Small intestine (tissue), 7 donors: ENCODE measurements around the gene MCF2L. TPM values are rescaled to one million over a fixed set of nuclear protein-coding genes. Genes with fewer than 3 reads are reported as not detected.
A peak's percentile ranks its signal among the peaks of the same experiment; 100 is the strongest.

ENCODE experiments used
- DNase-seq, 2 donors: peaks; one replicate each; pipeline versions ENCODE4 v3.0.0 to v3.0.0-alpha.2; 2013
- FAIRE-seq: peaks from 2 replicates; lab custom pipeline; 2012; peaks lifted over from hg19 to GRCh38; lab: Jason Lieb, UNC
- H3K27ac ChIP-seq, 3 donors: one replicate each; pipeline ENCODE4 v1.5.1; 2013; ENCODE audit warnings: low read length in 2 of 3, mild to moderate bottlenecking in 2 of 3, control low read depth in 1 of 3, inconsistent platforms in 1 of 3, low read depth in 1 of 3, moderate library complexity in 1 of 3
- H3K27me3 ChIP-seq, 3 donors: one replicate each; pipeline ENCODE4 v1.6.1; 2013; ENCODE audit warnings: low read length in 3 of 3, inconsistent platforms in 1 of 3; ENCODE audit not compliant: control insufficient read depth in 3 of 3, insufficient read depth in 3 of 3
- H3K36me3 ChIP-seq, 3 donors: one replicate each; pipeline ENCODE4 v1.6.1; 2013; ENCODE audit warnings: low read length in 3 of 3, inconsistent platforms in 1 of 3, low read depth in 1 of 3, mild to moderate bottlenecking in 1 of 3, moderate library complexity in 1 of 3; ENCODE audit not compliant: control insufficient read depth in 3 of 3, insufficient read depth in 2 of 3
- H3K4me1 ChIP-seq, 3 donors: one replicate each; pipeline ENCODE4 v1.6.1; 2013; ENCODE audit warnings: low read length in 2 of 3, inconsistent platforms in 1 of 3, low read depth in 1 of 3, mild to moderate bottlenecking in 1 of 3, moderate library complexity in 1 of 3; ENCODE audit not compliant: control insufficient read depth in 3 of 3, insufficient read depth in 2 of 3
- H3K4me3 ChIP-seq, 3 donors: one replicate each; pipeline ENCODE4 v1.5.1; 2013; ENCODE audit warnings: low read length in 3 of 3, control low read depth in 1 of 3, inconsistent platforms in 1 of 3, low read depth in 1 of 3, mild to moderate bottlenecking in 1 of 3, moderate library complexity in 1 of 3
- H3K9me3 ChIP-seq, 2 donors: one replicate each; pipeline ENCODE4 v1.6.1; 2013; ENCODE audit warnings: low read depth in 1 of 2, low read length in 1 of 2; ENCODE audit not compliant: control insufficient read depth in 2 of 2, insufficient read depth in 1 of 2
- WGBS, 3 donors: extraction: QIAGEN DNeasy Blood & Tissue Kit; methylation state at CpG; one replicate each; pipeline ENCODE4 v1.1.7; 2013; 5-methylcytosine and 5-hydroxymethylcytosine counted together
- polyA plus RNA-seq, 4 donors: library from polyadenylated mRNA; stranded (reverse) in 3 of 4; unstranded in 1 of 4; fragments of 200-250 nt in 3 of 4; fragments of 120-200 nt in 1 of 4; gene quantifications; one replicate each; pipeline versions ENCODE4 v1.2.1 to v1.2.3, GENCODE V29; 2013
- donor health status: healthy with polysubstance abuse.
- donor health status: control.
- donor health status: control.
- donor health status: Bipolar disorder and iron deficiency.
- donor health status: healthy.

Gene MCF2L
- polyA plus RNA-seq, 4 donors, result 12.2 to 37.1 (median 22.0) TPM

GRCh38 chr13:112963641-112964040 is 5.4 kb upstream of the MCF2L start:
- no peaks in the 10 kb centered on the region for H3K4me1 ChIP-seq
- FAIRE-seq (no peak), DNase-seq (no peak)
- WGBS, 3 donors, result 87 to 92% (median 92%) methylated on average over 11 of the region's 11 CpGs
- no peak overlapping the region for H3K27ac ChIP-seq
- H3K27me3 ChIP-seq, result no peaks in the 10 kb centered on the region
- no peaks in the 10 kb centered on the region for H3K9me3 ChIP-seq
- no peak overlapping the region for H3K4me3 ChIP-seq
- peaks cover 0 to 6% (median 0%) of the 10 kb centered on the region in 3 donors for H3K36me3 ChIP-seq

GRCh38 chr13:112964971-112965492 is 4.0 kb upstream of the MCF2L start:
- H3K36me3 ChIP-seq, result peaks cover 0 to 6% (median 0%) of the 10 kb centered on the region in 3 donors
- H3K27ac ChIP-seq, result peak overlapping the region in 1 of 3 donors; percentile 35
- 46 to 52% (median 48%) methylated on average over 12 of the region's 12 CpGs for WGBS, 3 donors
- H3K9me3 ChIP-seq, result no peaks in the 10 kb centered on the region
- no peaks in the 10 kb centered on the region for H3K27me3 ChIP-seq
- FAIRE-seq, result no peak
- DNase-seq, result no peak
- no peak overlapping the region for H3K4me3 ChIP-seq
- H3K4me1 ChIP-seq, result no peaks in the 10 kb centered on the region

GRCh38 chr13:112965573-112966115 is 3.4 kb upstream of the MCF2L start:
- Histone ChIP-seq H3K4me1 (no peaks in the 10 kb centered on the region), H3K27me3 (peaks cover 0 to 3% (median 2%) of the 10 kb centered on the region in 3 donors), H3K27ac (peak overlapping the region in 1 of 3 donors; percentile 35), H3K36me3 (peaks cover 0 to 6% (median 0%) of the 10 kb centered on the region in 3 donors), H3K4me3 (no peak overlapping the region), H3K9me3 (no peaks in the 10 kb centered on the region)
- FAIRE-seq (no peak), DNase-seq (no peak)
- WGBS, 3 donors, result 89 to 94% (median 94%) methylated on average over 16 of the region's 16 CpGs

GRCh38 chr13:112966776-112967175 is 2.2 kb upstream of the MCF2L start:
- Histone ChIP-seq H3K4me3 (no peak overlapping the region), H3K9me3 (peaks cover 0 to 2% of the 10 kb centered on the region in 2 donors), H3K27ac (no peak overlapping the region), H3K36me3 (peaks cover 0 to 6% (median 0%) of the 10 kb centered on the region in 3 donors), H3K27me3 (peaks cover 0 to 3% (median 2%) of the 10 kb centered on the region in 3 donors), H3K4me1 (no peaks in the 10 kb centered on the region)
- FAIRE-seq (no peak), DNase-seq (no peak)
- 86 to 90% (median 89%) methylated on average over 6 of the region's 6 CpGs for WGBS, 3 donors

- DNase-seq, result no peak
- Histone ChIP-seq H3K9me3 (peaks cover 0 to 3% of the 10 kb centered on the region in 2 donors), H3K4me3 (peak overlapping the region in 2 of 3 donors; percentile 48 to 69), H3K36me3 (peaks cover 0 to 6% (median 0%) of the 10 kb centered on the region in 3 donors), H3K4me1 (no peaks in the 10 kb centered on the region), H3K27ac (no peak overlapping the region), H3K27me3 (peaks cover 0 to 3% (median 2%) of the 10 kb centered on the region in 3 donors)
- FAIRE-seq, result no peak
- WGBS, 3 donors, result 73 to 80% (median 75%) methylated on average over 22 of the region's 22 CpGs
These were observed 1.2 kb upstream of the MCF2L start for GRCh38 chr13:112967686-112968379.

- peaks cover 0 to 3% (median 2%) of the 10 kb centered on the region in 3 donors for H3K27me3 ChIP-seq
- peaks cover 0 to 7% (median 0%) of the 10 kb centered on the region in 3 donors for H3K36me3 ChIP-seq
- WGBS, 3 donors, result 0 to 5% (median 3%) methylated on average over 46 to 52 of the region's 52 CpGs
- FAIRE-seq (no peak), DNase-seq (peak; percentile 69 to 75)
- peak overlapping the region; percentile 20 to 77 (median 33) for H3K27ac ChIP-seq
- H3K4me3 ChIP-seq, result peak overlapping the region; percentile 31 to 69 (median 48)
- peaks cover 0 to 3% of the 10 kb centered on the region in 2 donors for H3K9me3 ChIP-seq
- H3K4me1 ChIP-seq, result no peaks in the 10 kb centered on the region
These were observed 569 bp upstream of the MCF2L start for GRCh38 chr13:112968380-112968909.

- 36 to 40% (median 37%) methylated on average over 13 of the region's 13 CpGs for WGBS, 3 donors
- H3K27ac ChIP-seq, result peak overlapping the region in 2 of 3 donors; percentile 8 to 26
- FAIRE-seq (no peak), DNase-seq (peak in 1 of 2 donors; percentile 20)
- peaks cover 0 to 3% of the 10 kb centered on the region in 2 donors for H3K9me3 ChIP-seq
- H3K27me3 ChIP-seq, result peaks cover 0 to 3% (median 2%) of the 10 kb centered on the region in 3 donors
- H3K4me1 ChIP-seq, result no peaks in the 10 kb centered on the region
- H3K36me3 ChIP-seq, result peaks cover 0 to 10% (median 0%) of the 10 kb centered on the region in 3 donors
- H3K4me3 ChIP-seq, result peak overlapping the region in 2 of 3 donors; percentile 48 to 69
These were observed 801 bp downstream of the MCF2L start for GRCh38 chr13:112969692-112970338.
